IMR-90 (cell line): Measurements from ENCODE around the gene COX7A2L. TPM values are rescaled to one million over a fixed set of nuclear protein-coding genes. Genes with fewer than 3 reads are reported as not detected.

ENCODE experiments used
- ATAC-seq: fragments of 200-7000 bp; cut with Tn5 transposase; 2 replicates; pipeline ENCODE4 v1.9.1; 2020; ENCODE audit warnings: low read depth, mild to moderate bottlenecking, moderate library complexity
- BruUV-seq: library from RNA; stranded (reverse); fragments of 400-500 nt; replicated peaks from 2 replicates; lab custom pipeline; 2021; lab: Mats Ljungman, UMichigan
- CTCF ChIA-PET: fragments of 300-600 bp; formaldehyde crosslinking; extraction: SDS; loops from one replicate; lab custom pipeline; 2021; ENCODE audit warnings: antibody characterized with exemption; lab: Yijun Ruan, JAX
- POLR2A ChIA-PET: fragments of 300-600 bp; sonication (Branson Sonifier 250); formaldehyde crosslinking; loops from one replicate; lab custom pipeline; 2022; ENCODE audit warnings: antibody characterized with exemption; ENCODE audit not compliant: unreplicated experiment; lab: Charles Lee
- DNase-seq: peaks from one replicate; pipeline ENCODE4 v3.0.0; 2013
- H2AFZ ChIP-seq: replicated peaks from 2 replicates; pipeline ENCODE3; 2013; ENCODE audit warnings: low read length, mild to moderate bottlenecking; ENCODE audit not compliant: poor library complexity
- H2AK5ac ChIP-seq: 2 replicates; pipeline ENCODE4 v1.6.1; 2013; ENCODE audit warnings: low read depth, low read length, inconsistent platforms
- H2AK9ac ChIP-seq: replicated peaks from 2 replicates; pipeline ENCODE3; 2013; ENCODE audit warnings: mild to moderate bottlenecking, low read depth, low read length, moderate library complexity; ENCODE audit not compliant: poor library complexity
- H2BK120ac ChIP-seq: 2 replicates; pipeline ENCODE4 v1.6.1; 2013; ENCODE audit warnings: low read depth, low read length, inconsistent platforms
- H2BK15ac ChIP-seq: 3 replicates; pipeline ENCODE4 v1.6.1; 2013; ENCODE audit warnings: low read depth, low read length, inconsistent platforms
- H2BK20ac ChIP-seq: 2 replicates; pipeline ENCODE4 v1.6.1; 2013; ENCODE audit warnings: low read depth, mild to moderate bottlenecking, inconsistent platforms, low read length, moderate library complexity
- H2BK5ac ChIP-seq: 2 replicates; pipeline ENCODE4 v1.6.1; 2013; ENCODE audit warnings: mild to moderate bottlenecking, low read depth, low read length, inconsistent platforms; ENCODE audit not compliant: poor library complexity, severe bottlenecking
- H3K14ac ChIP-seq: replicated peaks from 2 replicates; pipeline ENCODE4 v1.6.1; 2013; ENCODE audit warnings: low read depth, low read length, inconsistent platforms
- H3K18ac ChIP-seq: 2 replicates; pipeline ENCODE4 v1.6.1; 2013; ENCODE audit warnings: low read depth, low read length, control low read depth
- H3K23ac ChIP-seq: 2 replicates; pipeline ENCODE4 v1.6.1; 2013; ENCODE audit warnings: low read depth, low read length, inconsistent platforms
- H3K27ac ChIP-seq: 2 replicates; pipeline ENCODE4 v1.5.1; 2013; ENCODE audit warnings: mild to moderate bottlenecking, control low read depth, low read length; ENCODE audit not compliant: insufficient read depth
- H3K27me3 ChIP-seq: 2 replicates; pipeline ENCODE4 v1.6.1; 2013; ENCODE audit warnings: low read length; ENCODE audit not compliant: control insufficient read depth, insufficient read depth
- H3K36me3 ChIP-seq: 2 replicates; pipeline ENCODE4 v1.6.1; 2013; ENCODE audit warnings: low read length, mixed read lengths; ENCODE audit not compliant: control insufficient read depth, insufficient read depth
- H3K4ac ChIP-seq: 2 replicates; pipeline ENCODE4 v1.6.1; 2013; ENCODE audit warnings: low read depth, low read length, inconsistent platforms
- H3K4me1 ChIP-seq: 2 replicates; pipeline ENCODE4 v1.6.1; 2013; ENCODE audit warnings: low read length, mixed read lengths; ENCODE audit not compliant: control insufficient read depth, insufficient read depth
- H3K4me2 ChIP-seq: 2 replicates; pipeline ENCODE4 v1.6.1; 2013; ENCODE audit warnings: low read depth, mild to moderate bottlenecking, control low read depth, low read length, moderate library complexity
- H3K4me3 ChIP-seq: 2 replicates; pipeline ENCODE4 v1.5.1; 2013; ENCODE audit warnings: low read depth, mild to moderate bottlenecking, control low read depth, low read length, moderate library complexity; ENCODE audit not compliant: insufficient read depth
- H3K56ac ChIP-seq: 2 replicates; pipeline ENCODE4 v1.6.1; 2013; ENCODE audit warnings: low read length, inconsistent platforms; ENCODE audit not compliant: insufficient read depth; ENCODE audit errors: extremely low read depth
- H3K79me1 ChIP-seq, 2 experiments: 2 replicates each; pipeline ENCODE4 v1.6.1; 2013; ENCODE audit warnings: low read length in 2 of 2, inconsistent platforms in 1 of 2, low read depth in 1 of 2
- H3K9ac ChIP-seq: 2 replicates; pipeline ENCODE4 v1.6.1; 2013; ENCODE audit warnings: low read depth, low read length, control low read depth
- H3K9me1 ChIP-seq: 2 replicates; pipeline ENCODE4 v1.6.1; 2013; ENCODE audit warnings: low read length, inconsistent platforms; ENCODE audit not compliant: insufficient read depth
- H3K9me3 ChIP-seq: 2 replicates; pipeline ENCODE4 v1.6.1; 2013; ENCODE audit warnings: low read length; ENCODE audit not compliant: control insufficient read depth, insufficient read depth
- H4K20me1 ChIP-seq: 2 replicates; pipeline ENCODE4 v1.6.1; 2013; ENCODE audit warnings: low read length, inconsistent platforms; ENCODE audit not compliant: insufficient read depth
- H4K5ac ChIP-seq: 2 replicates; pipeline ENCODE4 v1.6.1; 2013; ENCODE audit warnings: mild to moderate bottlenecking, low read depth, low read length, control low read depth
- H4K8ac ChIP-seq, 2 experiments: 2 replicates each; pipeline ENCODE4 v1.6.1; 2013; ENCODE audit warnings: low read depth in 2 of 2, low read length in 2 of 2, control low read depth in 1 of 2, inconsistent platforms in 1 of 2
- H4K91ac ChIP-seq: 2 replicates; pipeline ENCODE4 v1.6.1; 2013; ENCODE audit warnings: low read depth, low read length, inconsistent platforms; ENCODE audit not compliant: insufficient read depth
- BHLHE40 ChIP-seq: fragments of 150-350 bp; IDR thresholded peaks from 2 replicates; pipeline ENCODE4 v1.6.1; 2016; ENCODE audit warnings: mild to moderate bottlenecking, low read depth, low read length
- CEBPB ChIP-seq: IDR thresholded peaks from 2 replicates; pipeline ENCODE4 v1.6.1; 2012; ENCODE audit warnings: low read depth, low read length, improper control_type of control experiment
- CHD1 ChIP-seq: IDR thresholded peaks from 2 replicates; pipeline ENCODE4 v1.6.1; 2012; ENCODE audit warnings: low read depth, low read length, improper control_type of control experiment
- CTCF ChIP-seq: conservative IDR thresholded peaks from 2 replicates; pipeline ENCODE4 v1.5.1; 2012; ENCODE audit warnings: mild to moderate bottlenecking, low read depth, low read length, improper control_type of control experiment
- ELK1 ChIP-seq: fragments of 150-350 bp; IDR thresholded peaks from 2 replicates; pipeline ENCODE4 v1.6.1; 2016; ENCODE audit warnings: low read depth, mild to moderate bottlenecking, low read length, moderate library complexity, borderline replicate concordance
- FOS ChIP-seq: fragments of 150-350 bp; IDR thresholded peaks from 2 replicates; pipeline ENCODE4 v1.6.1; 2016; ENCODE audit warnings: low read depth, low read length
- MAFK ChIP-seq: IDR thresholded peaks from 2 replicates; pipeline ENCODE4 v1.6.1; 2012; ENCODE audit warnings: low read depth, low read length, improper control_type of control experiment
- MAZ ChIP-seq: IDR thresholded peaks from 2 replicates; pipeline ENCODE4 v1.6.1; 2012; ENCODE audit warnings: low read depth, mild to moderate bottlenecking, low read length, improper control_type of control experiment, moderate library complexity, borderline replicate concordance
- MXI1 ChIP-seq: IDR thresholded peaks from 2 replicates; pipeline ENCODE4 v1.6.1; 2012; ENCODE audit warnings: low read depth, mild to moderate bottlenecking, low read length, moderate library complexity, borderline replicate concordance
- NFE2L2 ChIP-seq: fragments of 150-350 bp; IDR thresholded peaks from 2 replicates; pipeline ENCODE4 v1.6.1; 2016; ENCODE audit warnings: low read depth, mild to moderate bottlenecking, low read length
- POLR2A ChIP-seq: IDR thresholded peaks from 2 replicates; pipeline ENCODE4 v1.6.1; 2012; ENCODE audit warnings: mild to moderate bottlenecking, low read depth, low read length
- RAD21 ChIP-seq: IDR thresholded peaks from 2 replicates; pipeline ENCODE4 v1.6.1; 2012; ENCODE audit warnings: low read length, improper control_type of control experiment
- RCOR1 ChIP-seq: IDR thresholded peaks from 2 replicates; pipeline ENCODE4 v1.6.1; 2012; ENCODE audit warnings: mild to moderate bottlenecking, low read length, improper control_type of control experiment; ENCODE audit not compliant: insufficient replicate concordance
- RFX5 ChIP-seq: IDR thresholded peaks from 2 replicates; pipeline ENCODE4 v1.8.0; 2012; ENCODE audit warnings: low read depth, mild to moderate bottlenecking, low read length, moderate library complexity
- SMC3 ChIP-seq: fragments of 150-350 bp; IDR thresholded peaks from 2 replicates; pipeline ENCODE4 v1.6.1; 2016; ENCODE audit warnings: low read depth, mild to moderate bottlenecking, antibody characterized with exemption, low read length, moderate library complexity
- USF2 ChIP-seq: fragments of 150-350 bp; IDR thresholded peaks from 2 replicates; pipeline ENCODE4 v1.6.1; 2017; ENCODE audit warnings: mild to moderate bottlenecking, antibody characterized with exemption, low read length, low read depth
- WGBS, 2 experiments: methylation state at CpG; one replicate each; pipeline versions ENCODE4 v1.1.5 to v1.1.7; 2013; ENCODE audit warnings: missing lambda C conversion rate in 2 of 2; ENCODE audit not compliant: insufficient read length in 1 of 2; ENCODE audit errors: extremely low coverage in 2 of 2; 5-methylcytosine and 5-hydroxymethylcytosine counted together
- dilution Hi-C: fragments of 300-500 bp; cut with HindIII; formaldehyde crosslinking; loops from one replicate; pipeline ENCODE4 v1.14.3; 2018; ENCODE audit warnings: low sequenced_read_pairs; ENCODE audit not compliant: unreplicated experiment
- in situ Hi-C: fragments of 300-500 bp; cut with MboI; formaldehyde crosslinking; loops from 3 replicates; pipeline ENCODE4 v1.14.3; 2019; ENCODE audit warnings: low sequenced_read_pairs, inconsistent platforms, mixed read lengths
- intact Hi-C: fragments of 100-400 bp; cut with micrococcal nuclease; formaldehyde crosslinking; loops from 2 replicates; pipeline ENCODE4 v1.10.0; 2022
- polyA plus RNA-seq, 3 experiments: library from polyadenylated mRNA; depleted of rRNA; stranded (reverse); fragments of >200 nt; gene quantifications; 2 replicates each; pipeline ENCODE4 v1.2.3, GENCODE V29; 2012; ENCODE audit warnings: low replicate concordance in 1 of 3
- total RNA-seq: library from RNA; depleted of rRNA; stranded (reverse); fragments of >200 nt; gene quantifications from 2 replicates; pipeline ENCODE4 v1.2.3, GENCODE V29; 2012

Gene COX7A2L
- total and polyA plus RNA-seq, 2 of the 4 experiments (the other 2 are of a cell fraction) = 123 to 132 TPM

GRCh38 chr2:42382144-42382543, 21.1 kb upstream of the COX7A2L start:
- ATAC-seq = no peak
- POLR2A ChIA-PET = no interaction called here
- H3K27me3 ChIP-seq = peaks cover 4% of the 10 kb centered on the region
- CTCF ChIA-PET = no interaction called here
- no peak overlapping the region for H2BK5ac ChIP-seq
- H3K23ac ChIP-seq = no peak overlapping the region
- H3K18ac ChIP-seq = no peak overlapping the region
- no peak overlapping the region for H3K4me3 ChIP-seq
- no peaks in the 10 kb centered on the region for H3K79me1 ChIP-seq
- no peak overlapping the region for H4K91ac ChIP-seq
- TF ChIP-seq RAD21 (no peak), NFE2L2 (no peak), USF2 (no peak), ELK1 (no peak), RCOR1 (no peak), RFX5 (no peak), CHD1 (no peak), FOS (no peak), MAFK (no peak), MAZ (no peak), BHLHE40 (no peak), MXI1 (no peak), CTCF (no peak), POLR2A (no peak), SMC3 (no peak), CEBPB (no peak)
- no CpG with 5 or more reads among the region's 4 CpGs for WGBS, 2 experiments
- no peak overlapping the region for H2AFZ ChIP-seq
- no peak overlapping the region for H2BK120ac ChIP-seq
- intact Hi-C loops = no loop called here
- no peak overlapping the region for H3K14ac ChIP-seq
- H3K27ac ChIP-seq = no peak overlapping the region
- H2AK5ac ChIP-seq = no peak overlapping the region
- no peaks in the 10 kb centered on the region for H3K9me3 ChIP-seq
- no peak overlapping the region for H2BK20ac ChIP-seq
- no peak overlapping the region for H4K5ac ChIP-seq
- no peak overlapping the region for H3K4me2 ChIP-seq
- no TSS peak for BruUV-seq
- H3K4ac ChIP-seq = no peak overlapping the region
- no peaks in the 10 kb centered on the region for H3K4me1 ChIP-seq
- no peak overlapping the region for H2AK9ac ChIP-seq
- H4K20me1 ChIP-seq = no peaks in the 10 kb centered on the region
- H3K56ac ChIP-seq = no peak overlapping the region
- no peaks in the 10 kb centered on the region for H3K9me1 ChIP-seq
- no peak overlapping the region for H4K8ac ChIP-seq
- H3K9ac ChIP-seq = no peak overlapping the region
- in situ Hi-C loops = no loop called here
- no peak overlapping the region for H2BK15ac ChIP-seq
- dilution Hi-C loops = no loop called here
- DNase-seq = no peak
- H3K36me3 ChIP-seq = no peaks in the 10 kb centered on the region
